ACHN (cell line): Measurements from ENCODE around the gene SDHAF2.
"Not testable (repeated sequence)": the region's sequence is repeated elsewhere in the genome, so short reads cannot be mapped to it uniquely, and the experiment has no call there.

Source experiments
- DNase-seq: peaks from one replicate; pipeline ENCODE4 v3.0.0-alpha.2; 2015
- in situ Hi-C: cut with HindIII; loops from 2 replicates; pipeline ENCODE4 v1.10.0; 2017; ENCODE audit warnings: low sequenced_read_pairs, low pct_ligation_motif_present, low pct_unique_long_range_greater_than_20kb

The SDHAF2 gene

DNA sequence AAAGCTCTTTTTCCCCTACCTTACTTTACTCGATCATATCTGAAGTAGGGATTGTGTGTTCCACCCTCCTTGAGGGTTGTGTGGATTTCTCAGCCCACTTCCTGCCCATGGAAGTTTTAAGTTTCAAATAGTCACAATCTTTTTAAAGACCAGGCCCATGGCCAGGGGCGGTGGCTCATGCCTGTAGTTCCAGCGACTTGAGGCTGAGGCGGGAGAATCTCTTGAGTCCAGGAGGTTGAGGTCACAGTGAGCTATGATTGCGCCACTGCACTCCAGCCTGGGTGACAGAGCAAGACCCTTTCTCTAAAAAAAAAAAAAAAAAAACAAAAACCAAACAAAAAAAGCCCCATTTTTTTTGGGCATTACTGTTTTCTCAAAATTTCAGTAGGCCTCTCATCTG, 42.4 kb downstream of the SDHAF2 start:
- in situ Hi-C loops = no loop called here
- DNase-seq = no peak

DNA sequence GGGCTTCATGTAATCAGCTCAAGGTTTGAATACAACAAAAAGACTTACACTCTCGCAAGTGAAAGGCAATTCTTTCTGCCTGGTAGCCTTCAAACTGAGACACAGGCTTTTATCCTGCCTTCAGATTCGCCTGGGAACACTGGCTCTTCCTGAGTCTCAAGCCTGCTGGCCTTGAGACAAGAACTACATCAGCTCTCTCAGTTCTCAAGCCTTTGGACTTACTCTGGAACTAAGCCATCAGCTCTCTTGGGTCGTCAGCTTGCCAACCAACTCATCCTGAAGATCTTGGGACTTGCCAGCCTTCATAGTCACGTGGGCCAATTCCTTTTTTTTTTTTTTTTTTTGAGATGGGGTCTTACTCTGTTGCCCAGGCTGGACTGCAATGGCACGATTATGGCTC, 42.9 kb downstream of the SDHAF2 start:
- no peak for DNase-seq
- in situ Hi-C loops = no loop called here

DNA sequence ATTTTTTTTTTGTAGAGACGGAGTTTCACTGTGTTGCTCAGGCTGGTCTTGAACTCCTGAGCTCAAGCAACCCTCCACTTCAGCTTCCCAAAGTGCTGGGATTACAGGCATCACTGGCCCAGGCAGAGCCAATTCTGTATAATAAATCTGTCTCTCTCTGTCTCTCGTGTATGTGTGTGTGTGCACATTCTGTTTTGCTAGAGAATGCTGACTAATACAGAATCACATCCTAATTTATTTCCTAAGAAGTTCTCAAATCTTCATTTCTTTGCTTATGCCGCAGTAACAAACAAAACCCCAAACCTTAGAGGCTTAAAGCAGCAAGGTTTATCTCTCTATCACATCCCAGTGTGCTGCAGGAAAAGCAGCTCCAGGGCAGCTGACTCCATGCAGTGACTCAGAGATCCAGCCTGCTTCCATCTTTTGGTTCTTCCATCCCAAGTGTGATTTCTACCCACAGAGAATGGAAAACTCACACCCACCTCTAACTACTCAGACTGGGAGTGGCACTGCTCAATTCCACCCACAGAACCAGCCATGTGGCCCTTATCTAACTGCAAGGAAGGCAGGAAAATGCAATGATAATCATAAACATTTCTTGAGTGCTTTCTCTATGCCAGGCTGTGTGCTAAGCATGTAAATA, 43.6 kb downstream of the SDHAF2 start:
- in situ Hi-C loops = no loop called here
- no peak for DNase-seq

DNA sequence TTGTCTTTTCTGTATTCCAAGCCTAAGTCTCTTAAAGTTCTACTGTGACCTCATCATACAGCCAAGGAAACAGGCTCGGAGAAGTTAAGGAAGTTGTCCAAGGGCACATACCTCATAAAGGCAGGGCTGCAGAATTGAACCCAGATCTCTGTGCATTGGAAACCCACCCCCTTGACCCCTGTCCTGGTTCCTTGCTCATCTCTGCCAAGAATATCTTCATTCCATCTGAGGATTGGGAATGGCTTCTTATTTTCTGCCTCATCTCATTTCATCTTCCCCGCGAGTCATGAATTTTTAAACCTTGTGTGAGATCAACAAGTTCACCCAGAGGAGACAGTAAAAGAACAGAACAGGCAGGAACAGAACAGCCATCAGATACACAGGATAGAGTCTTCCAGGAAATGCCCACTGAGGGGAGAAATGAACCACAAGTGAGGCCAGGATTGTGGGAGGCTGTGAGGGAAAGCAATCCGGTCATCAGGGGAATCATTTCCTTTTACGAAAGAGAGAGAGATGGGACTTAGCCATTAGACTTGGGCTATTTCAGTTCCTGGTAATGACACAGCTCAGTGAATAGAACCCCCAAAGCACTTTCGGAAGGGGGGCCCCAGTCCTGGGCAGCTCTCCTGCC, 44.2 kb downstream of the SDHAF2 start:
- no peak for DNase-seq
- in situ Hi-C loops = no loop called here

DNA sequence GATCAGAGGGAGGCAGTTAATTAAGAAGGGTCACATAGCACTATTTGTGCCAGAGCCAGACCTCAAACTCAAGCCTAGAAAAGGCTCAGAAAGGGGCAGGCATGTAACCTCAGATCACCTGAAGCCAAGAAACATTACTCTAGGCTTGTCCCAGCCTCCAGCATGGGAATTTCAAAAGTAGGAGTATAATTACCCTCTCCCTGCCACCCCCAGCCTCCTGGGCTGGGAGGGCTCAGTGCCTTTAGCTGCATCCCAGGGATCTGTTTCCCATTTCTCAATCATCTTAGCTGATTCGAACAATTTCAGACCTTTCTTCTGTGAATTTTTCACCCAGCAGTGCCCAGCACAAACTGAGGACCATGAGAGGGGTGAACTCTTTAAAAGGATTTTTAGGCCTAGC, 45.5 kb downstream of the SDHAF2 start:
- no peak for DNase-seq
- in situ Hi-C loops = no loop called here

DNA sequence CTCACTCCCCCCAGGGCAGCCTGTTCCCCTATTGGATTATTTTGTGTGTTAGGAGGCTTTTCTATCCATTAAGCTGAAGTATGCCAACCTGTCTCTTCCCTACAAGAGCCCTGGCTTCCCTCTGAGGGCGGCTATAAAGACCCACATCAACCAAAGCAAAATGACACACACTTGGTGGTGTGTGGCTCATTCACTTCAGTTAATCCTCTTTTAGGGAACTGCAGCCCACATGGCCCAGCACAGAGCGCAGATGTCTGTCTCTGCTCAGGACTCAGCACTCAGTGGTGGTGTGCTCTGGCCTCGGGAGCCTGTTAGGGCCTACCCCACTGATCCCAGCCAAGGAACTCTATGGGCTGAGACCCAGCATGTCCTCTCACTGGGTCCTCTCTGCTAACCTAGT, 46.4 kb downstream of the SDHAF2 start:
- DNase-seq = no peak
- in situ Hi-C loops = no loop called here

DNA sequence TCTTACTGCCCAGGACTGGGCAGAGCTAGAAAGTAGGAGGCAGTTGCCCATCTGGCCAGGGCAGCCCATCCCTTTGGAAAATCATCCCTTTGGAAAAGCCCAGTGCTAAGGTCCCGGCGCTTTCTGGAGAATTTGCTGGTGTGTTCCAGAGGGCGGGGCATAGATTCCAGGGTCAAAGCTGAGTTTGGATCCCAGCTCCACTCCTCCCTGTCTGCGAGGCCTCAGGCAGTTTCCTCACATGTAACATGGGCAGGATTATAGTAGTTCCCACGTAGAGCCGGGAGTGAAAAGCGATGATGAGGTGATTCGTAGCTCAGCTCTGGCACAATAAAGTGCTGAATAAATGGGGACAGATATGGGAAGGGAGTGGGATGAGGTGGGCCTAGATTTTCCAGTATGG, 47.2 kb downstream of the SDHAF2 start:
- in situ Hi-C loops = no loop called here
- DNase-seq = no peak

DNA sequence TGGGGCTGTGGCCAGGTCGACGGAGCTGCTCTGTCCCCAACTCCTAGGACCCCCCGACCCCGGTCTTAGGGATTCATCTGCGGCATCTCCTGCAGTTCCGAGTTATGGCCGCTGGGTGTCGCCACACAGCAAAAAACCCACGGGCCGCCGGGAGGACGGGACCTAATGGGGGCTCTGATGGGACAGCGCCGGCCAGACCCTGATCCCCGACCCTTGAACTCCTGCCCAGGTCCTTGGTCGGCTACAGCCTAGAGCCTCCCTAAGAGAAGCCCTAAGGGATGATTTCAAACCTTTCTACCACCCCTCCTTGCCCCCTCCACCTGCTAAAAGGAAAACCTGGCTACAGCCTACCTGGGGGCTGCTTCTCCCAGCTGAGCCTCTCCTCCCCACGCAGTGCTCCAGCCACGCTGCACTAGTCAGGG, 47.8 kb downstream of the SDHAF2 start:
- DNase-seq = peak; percentile 10
- in situ Hi-C loops = no loop called here

DNA sequence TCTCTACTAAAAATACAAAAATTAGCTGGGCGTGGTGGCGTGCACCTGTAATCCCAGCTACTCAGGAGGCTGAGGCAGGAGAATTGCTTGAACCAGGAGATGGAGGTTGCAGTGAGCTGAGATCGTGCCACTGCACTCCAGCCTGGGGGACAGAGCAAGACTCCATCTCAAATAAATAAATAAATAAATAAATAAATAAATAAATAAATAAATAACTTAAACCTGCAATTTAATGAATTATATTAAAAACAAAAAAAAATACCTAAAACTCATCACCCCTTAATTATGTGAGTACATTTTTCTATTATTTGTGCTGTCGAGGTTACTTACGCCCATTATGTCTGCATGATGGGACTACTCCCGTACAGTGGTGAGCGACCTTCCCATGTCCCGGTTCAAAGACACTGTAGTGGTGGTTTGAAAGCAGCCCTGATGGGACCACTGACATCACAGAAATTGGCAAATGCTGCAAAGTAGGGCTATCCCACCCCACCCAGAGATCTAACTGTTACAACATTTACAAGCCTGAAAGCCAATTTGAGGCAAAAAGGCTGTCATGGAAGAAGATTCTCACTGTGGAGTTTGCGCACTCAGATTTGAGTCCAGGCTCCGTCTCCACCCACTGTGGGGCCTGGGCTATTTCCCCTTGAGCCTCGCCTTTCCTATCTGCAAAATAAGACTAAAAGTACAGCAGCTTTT, 49.6 kb downstream of the SDHAF2 start:
- in situ Hi-C loops, DNase-seq: not testable (repeated sequence)

DNA sequence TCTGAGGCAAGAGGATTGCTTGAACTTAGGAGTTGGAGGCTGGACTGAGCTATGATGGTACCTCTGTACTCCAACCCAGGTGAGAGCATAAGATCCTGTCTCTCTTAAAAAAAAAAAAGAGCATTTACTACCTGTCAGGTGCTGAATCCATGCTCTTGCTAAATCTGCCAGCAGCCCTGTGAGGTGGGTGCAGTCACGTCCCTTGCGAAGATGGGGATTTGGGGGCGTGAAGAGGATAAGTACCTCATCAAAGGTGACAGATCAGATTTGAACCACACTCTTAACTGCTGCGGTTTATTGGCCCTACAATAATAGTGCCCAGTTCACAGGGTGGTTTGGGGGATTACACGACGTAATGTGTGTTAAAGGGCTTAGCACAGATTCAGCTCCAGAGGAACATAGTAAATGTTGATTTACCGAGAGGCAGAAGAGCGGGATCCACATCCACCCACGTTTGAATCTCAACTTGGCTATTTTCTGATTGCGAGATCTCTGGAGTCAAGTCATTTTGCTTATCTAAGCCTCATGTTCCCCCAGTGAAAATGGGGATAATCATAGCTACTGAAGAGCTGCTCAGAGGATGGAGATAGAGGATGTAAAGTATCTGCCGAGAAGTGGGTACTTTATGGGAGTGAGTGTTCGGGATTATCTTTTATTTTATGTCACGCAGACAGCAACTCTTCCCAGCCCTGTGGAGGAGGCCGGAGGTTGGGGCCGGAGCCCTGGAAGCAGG, 50.5 kb downstream of the SDHAF2 start:
- DNase-seq = no peak
- in situ Hi-C loops = no loop called here

DNA sequence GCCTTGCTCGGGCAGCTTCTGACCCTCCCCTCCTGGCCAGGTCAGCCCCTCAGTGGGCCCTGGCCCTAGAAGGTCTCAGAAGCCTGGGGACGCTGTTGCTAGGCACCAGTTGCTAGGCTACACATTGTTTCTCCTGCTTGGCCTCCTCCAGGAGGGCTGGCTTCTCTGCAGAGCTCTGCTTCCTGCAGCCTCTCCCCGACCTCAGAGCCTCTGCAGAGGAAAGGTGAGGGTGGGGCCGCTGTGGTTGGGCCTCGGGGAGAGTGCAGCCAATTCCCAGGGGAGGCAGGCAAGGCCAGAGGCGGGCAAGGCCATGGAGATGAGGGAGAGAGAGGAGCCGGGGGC, 51.0 kb downstream of the SDHAF2 start:
- no peak for DNase-seq
- in situ Hi-C loops = no loop called here

DNA sequence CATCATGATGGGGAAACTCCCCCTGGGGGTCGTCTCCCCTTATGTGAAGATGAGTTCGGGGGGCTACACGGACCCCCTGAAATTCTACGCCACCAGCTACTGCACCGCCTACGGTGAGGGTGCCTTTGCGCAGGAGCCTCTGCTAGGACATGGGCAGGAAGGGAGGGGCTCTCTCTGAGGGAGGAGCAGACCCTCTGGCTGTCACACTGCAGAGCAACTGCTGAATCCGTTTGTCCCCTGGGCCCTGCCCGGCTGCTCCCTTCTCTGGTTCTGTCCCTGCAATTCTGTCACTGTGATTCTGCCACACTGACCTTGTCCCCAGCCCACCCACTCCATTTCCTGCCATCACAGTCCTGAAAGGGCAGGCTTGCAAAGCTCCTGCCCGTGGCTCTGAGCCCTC, 51.9 kb downstream of the SDHAF2 start:
- in situ Hi-C loops = no loop called here
- DNase-seq = no peak

DNA sequence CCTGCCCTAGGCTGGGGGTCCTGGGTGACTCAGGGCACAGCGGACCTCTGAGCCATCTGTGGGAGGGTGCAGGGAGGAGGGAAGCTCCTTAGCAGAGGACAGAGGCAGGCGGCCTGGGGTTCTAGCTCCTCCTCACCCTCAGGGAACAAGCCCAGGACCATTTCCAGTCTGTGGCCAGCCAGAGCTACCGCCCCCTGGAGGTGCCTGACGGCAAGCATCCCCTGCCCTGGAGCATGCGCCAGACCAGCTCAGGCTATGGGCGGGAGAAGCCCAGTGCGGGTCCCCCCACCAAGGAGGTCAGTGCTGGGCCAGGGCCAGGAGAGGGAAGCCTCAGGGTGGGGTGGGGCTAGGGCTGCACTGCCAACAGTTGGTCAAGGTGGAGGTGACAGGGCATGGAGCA, 52.6 kb downstream of the SDHAF2 start:
- DNase-seq = no peak
- in situ Hi-C loops = no loop called here

DNA sequence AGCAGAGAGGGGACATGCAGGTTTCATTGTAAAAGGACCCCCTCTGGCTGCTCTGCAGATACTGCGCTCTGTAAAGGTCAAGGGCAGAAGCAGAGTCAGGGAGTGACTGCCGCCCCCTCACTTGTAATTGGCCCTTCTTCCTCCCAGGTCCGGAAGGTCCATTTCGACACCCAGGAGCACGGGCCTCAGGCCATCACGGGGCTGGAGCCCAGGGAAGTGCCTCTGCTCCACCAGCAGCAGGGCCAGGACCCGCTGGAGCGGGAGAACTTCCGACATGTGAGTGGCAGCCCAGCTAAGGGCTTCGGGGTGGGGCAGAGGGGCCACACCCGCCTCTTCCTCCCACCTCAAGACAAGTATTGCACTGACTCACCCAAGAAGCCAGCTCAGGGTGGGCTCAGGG, 54.6 kb downstream of the SDHAF2 start:
- in situ Hi-C loops = no loop called here
- no peak for DNase-seq

DNA sequence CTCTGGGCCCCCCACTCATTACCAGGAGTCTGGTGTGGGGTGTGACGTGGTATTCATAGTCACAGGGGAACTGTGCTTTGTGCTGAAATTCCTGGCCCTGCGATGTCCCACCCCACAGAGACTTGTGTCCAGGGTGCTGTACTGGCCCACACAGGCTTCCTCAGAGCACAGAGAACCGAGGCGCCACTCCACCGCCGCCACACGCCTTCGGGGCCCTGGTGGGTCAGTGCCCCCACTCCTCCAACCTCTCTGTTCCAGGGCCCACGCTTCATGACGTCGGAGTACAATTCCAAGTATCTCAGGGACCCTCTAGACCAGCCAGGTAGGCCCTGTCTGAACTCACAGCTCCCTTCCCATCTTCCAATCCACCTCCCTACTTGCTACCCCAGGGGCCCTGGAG, 55.2 kb downstream of the SDHAF2 start:
- no peak for DNase-seq
- in situ Hi-C loops = no loop called here

DNA sequence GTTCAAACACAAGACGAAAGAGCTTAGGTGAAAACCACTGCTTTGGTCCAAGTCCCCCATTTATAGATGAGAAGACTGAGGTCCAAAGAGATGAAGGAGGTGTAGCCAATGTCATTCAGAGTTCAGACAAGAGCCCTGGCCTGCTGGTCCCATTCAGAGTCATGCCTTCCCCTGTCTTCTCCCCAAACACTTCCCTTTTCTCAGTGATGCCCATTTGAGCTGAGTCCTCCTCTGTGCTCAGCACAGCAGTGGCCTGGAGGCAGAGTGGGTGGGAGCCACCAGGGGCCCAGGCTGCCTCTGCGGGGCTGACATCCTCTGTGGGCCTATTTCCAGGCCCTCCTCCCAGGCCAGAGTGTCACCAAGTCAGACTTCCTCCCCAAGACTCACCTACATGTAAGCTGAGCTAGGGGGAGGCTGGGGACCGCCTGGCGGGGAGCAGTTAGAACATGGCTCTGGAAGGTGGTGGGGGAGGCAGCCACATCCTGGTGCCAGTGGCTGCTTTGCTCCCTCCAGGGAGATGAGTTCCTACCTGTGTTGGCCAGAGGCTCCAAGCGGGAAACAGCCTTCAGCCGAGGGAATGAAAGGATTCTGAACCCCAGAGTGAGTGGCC, 56.2 kb downstream of the SDHAF2 start:
- in situ Hi-C loops = no loop called here
- DNase-seq = no peak

DNA sequence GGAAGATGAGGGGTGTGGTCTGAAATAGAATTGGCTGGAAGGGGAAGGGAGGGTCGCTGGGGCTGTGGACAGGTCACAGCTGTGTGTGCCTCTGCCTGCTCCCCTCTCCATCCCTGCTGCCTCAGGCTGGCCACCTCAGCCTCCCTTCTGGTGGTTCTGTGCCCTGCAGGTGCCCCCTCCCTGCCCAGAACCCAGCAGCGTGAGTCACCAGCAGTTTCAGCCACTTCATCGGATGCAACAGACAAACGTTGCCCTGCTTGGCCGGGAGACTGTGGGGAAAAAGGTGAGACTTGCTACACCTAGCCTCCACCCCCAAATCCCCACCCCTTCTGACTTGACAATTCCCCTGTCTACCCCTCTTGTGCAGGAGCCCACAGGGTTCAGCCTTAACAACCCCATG, 56.9 kb downstream of the SDHAF2 start:
- no peak for DNase-seq
- in situ Hi-C loops = no loop called here

DNA sequence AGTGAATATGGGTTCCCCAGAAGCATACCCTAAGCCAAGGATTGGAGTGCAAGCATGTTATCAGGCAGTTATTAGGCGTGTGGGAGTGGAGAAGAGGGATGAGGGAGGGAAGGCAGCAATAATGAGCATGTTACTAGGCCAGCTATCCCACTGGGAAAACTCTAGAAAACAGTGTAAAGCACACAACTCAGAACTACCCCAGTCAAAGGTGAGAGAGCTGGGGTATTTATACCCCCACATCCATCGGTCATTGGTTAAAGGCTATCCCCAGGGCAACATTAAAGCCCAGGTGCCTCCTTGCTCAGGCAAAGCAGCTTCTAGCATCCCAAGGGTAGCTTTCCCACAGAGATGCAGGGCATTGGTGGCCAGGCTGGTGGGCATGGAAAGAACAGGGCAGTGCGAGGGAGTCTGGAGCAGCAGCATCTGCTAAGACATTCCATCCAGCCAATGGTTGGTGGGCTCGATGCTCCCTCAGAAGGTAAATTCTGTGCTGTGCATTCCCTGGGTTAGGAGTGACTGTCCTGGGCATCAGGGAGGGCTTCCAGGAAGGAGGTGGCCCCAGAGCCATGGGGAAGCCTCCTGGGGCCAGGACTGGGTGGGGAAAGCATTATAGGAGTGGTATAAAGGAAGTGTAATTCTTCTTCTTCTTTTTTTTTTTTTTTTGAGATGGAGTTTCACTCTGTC, 57.6 kb downstream of the SDHAF2 start:
- no peak for DNase-seq
- in situ Hi-C loops = no loop called here
